ENCODE measurements around the gene MAGEB6.
"Not testable (repeated sequence)": the region's sequence is repeated elsewhere in the genome, so short reads cannot be mapped to it uniquely, and the experiment has no call there.

Gene MAGEB6, protein sequence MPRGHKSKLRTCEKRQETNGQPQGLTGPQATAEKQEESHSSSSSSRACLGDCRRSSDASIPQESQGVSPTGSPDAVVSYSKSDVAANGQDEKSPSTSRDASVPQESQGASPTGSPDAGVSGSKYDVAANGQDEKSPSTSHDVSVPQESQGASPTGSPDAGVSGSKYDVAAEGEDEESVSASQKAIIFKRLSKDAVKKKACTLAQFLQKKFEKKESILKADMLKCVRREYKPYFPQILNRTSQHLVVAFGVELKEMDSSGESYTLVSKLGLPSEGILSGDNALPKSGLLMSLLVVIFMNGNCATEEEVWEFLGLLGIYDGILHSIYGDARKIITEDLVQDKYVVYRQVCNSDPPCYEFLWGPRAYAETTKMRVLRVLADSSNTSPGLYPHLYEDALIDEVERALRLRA

DNA sequence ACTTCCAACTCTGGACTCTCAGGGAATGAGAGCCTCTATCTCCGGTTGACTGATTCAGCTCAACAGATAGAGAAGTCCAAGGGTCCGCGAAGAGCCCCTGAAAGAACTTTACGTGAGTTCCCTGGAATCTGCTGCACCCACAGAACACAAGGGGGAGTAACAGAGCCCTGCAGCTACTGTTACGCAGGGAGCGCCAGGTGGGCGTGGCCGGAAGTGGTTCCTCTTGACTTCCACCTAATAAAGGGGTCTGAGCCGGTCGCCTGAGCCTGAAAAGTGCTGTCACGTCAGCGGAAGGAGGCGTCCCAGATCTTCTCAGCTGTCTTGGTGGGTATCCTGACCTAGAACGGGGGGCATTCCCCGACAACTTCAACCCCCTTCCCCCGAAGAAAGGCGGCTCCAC lies at the start of gene MAGEB6:
TSS of gene MAGEB6 (plus strand) at position 237 of the 400 bp plus-strand sequence. CDS start 1,407 bp downstream, outside the sequence.
- DNase-seq (ENCODE audit: low spot score), result no peak

DNA sequence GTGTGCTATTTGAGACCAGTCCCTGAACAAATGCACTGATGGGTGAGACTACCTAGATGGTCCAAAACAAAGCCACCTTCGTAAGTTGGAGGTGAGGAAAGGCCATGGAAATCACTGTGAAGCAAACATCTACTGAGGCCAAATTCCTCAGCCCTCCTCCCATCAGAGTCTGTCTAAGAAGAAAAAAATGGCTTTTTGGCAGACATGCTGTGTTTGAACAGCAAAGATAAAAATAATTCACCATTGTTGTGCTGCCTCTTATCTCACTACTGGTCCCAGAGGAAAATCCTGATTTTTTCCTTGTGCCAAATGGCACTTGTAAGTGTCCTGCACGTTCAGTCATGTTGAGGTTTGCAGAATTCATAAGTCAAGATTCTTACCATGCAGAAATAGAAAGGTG lies 46.2 kb upstream of the MAGEB6 start:
- DNase-seq (ENCODE audit: low spot score), result no peak

DNA sequence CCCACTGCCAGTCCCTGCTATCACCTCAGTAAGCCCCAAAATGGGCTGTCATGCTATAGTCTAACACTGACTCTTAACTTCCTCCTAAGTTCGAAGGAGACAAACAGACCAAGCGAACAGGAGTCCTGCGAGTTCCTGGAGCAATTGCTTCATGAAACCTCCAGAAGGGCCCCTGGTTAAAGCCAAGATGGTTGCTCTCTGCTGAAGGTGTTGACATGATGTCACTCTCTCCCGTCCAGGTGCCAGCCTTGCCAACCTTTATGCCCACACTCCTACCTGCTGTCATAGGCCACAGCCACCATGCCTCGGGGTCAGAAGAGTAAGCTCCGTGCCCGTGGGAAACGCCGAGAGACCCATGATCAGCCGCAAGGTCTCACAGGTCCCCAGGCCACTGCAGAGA lies 31.9 kb upstream of the MAGEB6 start, which contains the start of gene MAGEB6B:
TSS of gene MAGEB6B (plus strand) at position 301 of the 400 bp plus-strand sequence. CDS start at position 301, 0 bp downstream.
- DNase-seq (ENCODE audit: low spot score), result no peak

DNA sequence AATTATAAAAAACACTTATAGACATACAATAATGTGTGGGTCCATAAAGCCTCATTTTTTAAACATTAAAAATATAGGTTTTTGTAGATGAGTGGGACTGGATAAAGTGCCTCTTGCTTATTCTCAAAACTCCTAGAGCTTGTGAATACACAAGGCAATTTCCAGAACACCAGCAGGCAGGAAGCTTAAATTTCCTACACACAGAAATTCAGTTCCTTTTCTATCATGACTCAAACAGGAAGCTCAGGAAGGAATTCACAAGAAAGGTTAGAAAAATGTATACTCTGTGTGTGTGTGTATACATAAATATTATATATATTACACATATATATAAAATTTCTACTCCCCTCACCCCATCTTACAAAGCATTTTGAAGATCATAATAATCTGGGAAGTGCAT lies 11.3 kb downstream of the MAGEB6 start:
- no peak for DNase-seq (ENCODE audit: low spot score)

DNA sequence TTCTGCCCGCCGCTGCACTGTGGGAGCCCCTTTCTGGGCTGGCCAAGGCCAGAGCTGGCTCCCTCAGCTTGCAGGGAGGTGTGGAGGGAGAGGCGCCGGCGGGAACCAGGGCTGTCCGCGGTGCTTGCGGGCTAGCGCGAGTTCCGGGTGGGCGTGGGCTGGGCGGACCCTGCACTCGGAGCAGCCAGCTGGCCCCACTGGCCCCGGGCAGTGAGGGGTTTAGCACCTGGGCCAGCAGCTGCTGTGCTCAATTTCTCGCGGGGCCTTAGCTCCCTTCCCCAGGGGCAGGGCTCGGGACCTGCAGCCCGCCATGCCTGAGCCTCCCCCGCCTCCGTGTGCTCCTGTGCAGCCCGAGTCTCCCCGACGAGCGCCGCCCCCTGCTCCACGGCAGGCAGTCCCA lies 12.5 kb downstream of the MAGEB6 start:
- DNase-seq (ENCODE audit: low spot score), result not testable (repeated sequence)

DNA sequence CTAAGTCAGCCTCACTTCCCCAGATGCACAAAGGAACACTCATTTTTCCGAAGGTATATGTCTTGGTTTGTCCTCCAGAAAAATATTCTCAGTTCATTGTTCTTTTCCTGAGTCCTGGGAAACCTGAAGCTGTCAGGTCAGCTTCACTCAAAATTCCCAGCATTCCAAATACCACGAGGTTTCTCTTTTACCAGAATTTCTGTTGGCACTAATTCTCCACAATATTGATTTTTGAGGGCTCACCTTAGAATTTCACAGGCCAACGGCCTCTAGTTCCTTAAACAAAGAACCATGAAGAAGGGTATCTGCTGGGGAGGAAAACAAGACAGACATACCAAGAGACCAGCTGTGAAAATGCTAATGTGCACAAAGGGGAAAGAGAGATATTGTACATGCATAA lies 15.8 kb downstream of the MAGEB6 start:
- DNase-seq (ENCODE audit: low spot score), result no peak

DNA sequence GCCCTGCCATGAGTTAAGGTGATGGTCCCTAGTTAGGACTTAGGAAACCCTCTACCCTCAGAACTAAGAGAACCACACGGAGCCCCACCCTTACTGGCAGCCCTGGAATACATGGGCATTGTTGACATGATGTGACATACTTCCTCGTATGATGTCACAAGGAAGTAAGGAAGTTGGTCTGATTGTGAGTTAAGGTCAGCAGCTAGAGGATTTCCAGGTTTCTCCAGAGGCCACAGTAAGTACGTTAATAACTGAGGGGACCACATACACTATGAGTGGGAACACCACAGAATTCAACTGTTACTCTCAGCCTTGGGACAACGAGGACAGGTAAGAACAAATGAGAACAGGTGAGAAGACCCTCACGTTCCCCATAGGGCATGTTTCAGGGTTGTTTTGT lies 23.6 kb downstream of the MAGEB6 start, which contains the start of gene MAGEB5:
TSS of gene MAGEB5 (plus strand) at position 301 of the 400 bp plus-strand sequence. CDS start 1,133 bp downstream, outside the sequence.
- no peak for DNase-seq (ENCODE audit: low spot score)

DNA sequence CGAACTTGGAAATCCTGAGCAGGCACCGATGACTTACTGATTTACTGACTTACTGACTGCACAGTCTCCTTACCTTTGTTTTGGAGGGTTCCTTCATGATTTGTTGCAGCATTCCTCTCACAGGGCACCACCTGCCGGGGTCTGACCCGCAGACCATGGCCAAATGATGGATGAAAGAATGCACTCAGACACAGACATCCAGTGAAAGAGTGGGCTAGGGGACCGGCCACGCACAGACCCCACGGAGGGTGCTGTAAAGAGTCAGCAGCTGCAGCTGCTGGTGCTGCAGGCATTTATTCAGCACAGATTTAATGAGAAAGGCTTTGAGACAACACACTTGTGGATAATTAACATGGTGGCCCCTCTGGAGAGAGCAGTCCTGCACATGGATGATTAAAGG lies 27.1 kb downstream of the MAGEB6 start:
- no peak for DNase-seq (ENCODE audit: low spot score)

DNA sequence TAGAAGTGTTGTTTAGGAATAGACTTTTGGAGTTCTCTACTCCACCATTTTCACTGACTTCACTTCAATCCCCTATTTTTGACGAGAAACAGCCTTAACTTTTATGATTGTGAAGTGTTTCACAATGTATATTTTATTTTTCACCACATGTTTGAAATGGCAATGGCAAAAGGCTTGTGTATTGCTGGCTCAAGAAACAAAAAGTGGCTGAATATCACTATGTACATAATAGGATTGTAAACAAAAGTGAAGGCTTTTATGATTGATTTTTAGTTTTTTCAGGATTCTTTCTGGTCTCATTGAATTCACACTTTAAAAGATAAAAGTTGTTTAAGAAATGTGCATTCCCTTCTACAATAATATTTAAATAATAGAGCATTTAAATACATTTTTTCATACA lies 41.9 kb downstream of the MAGEB6 start:
- no peak for DNase-seq (ENCODE audit: low spot score)
